Measurements from ENCODE around the gene IVNS1ABP.
"Not testable (repeated sequence)": the region's sequence is repeated elsewhere in the genome, so short reads cannot be mapped to it uniquely, and the experiment has no call there.

Gene IVNS1ABP

DNA sequence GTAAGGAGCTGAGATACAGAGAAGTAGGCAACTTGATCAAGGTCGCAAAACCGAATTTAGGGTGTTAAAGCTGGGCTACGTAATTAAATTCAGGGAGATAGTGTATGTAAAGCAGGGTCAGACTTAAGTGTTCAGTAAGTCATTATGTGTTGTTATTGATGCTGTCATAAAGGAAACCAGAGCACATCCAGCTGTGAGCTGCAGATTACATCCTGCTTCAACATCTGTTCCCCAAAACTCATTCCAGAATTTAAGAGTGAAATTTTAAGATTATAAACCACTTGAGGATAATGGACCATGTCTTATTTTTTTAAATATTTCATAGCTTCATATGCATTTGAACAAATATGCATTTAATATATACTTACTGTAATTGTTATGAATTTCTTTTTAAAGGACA is 49.7 kb downstream of the IVNS1ABP start:
- no peaks in the 10 kb centered on the region for H3K27me3 Mint-ChIP-seq
- H3K4me3 Mint-ChIP-seq: no peak overlapping the region
- H3K4me1 Mint-ChIP-seq: no peaks in the 10 kb centered on the region
- no peaks in the 10 kb centered on the region for H3K36me3 Mint-ChIP-seq (ENCODE audit: low read depth)
- no peak overlapping the region for H3K27ac Mint-ChIP-seq
- DNase-seq: no peak
- no peak for ATAC-seq
- H3K9me3 Mint-ChIP-seq: no peaks in the 10 kb centered on the region

DNA sequence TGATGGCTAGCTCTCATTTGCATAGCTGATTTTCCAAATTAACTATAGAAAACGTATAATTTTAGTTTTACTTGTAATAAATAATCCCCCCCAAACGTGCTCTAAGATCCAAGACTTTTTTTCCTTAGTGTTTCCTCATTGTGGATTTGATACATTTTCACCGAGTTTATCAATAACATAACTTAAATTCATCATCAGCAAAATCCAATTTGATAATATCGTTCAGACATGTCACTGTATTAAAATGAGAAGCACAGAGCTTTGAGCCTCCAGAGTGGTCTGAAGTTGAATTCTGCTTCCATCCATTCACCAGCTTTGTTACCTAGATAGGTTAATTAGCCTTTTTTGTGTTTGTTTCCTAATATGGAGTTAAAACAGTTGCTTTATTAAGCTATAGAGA is 51.7 kb downstream of the IVNS1ABP start:
- ATAC-seq (no peak), DNase-seq (no peak)
- H3K27ac Mint-ChIP-seq: no peak overlapping the region
- no peaks in the 10 kb centered on the region for H3K27me3 Mint-ChIP-seq
- H3K4me3 Mint-ChIP-seq: no peak overlapping the region
- H3K9me3 Mint-ChIP-seq: peaks cover 11% of the 10 kb centered on the region
- H3K4me1 Mint-ChIP-seq: peaks cover 2% of the 10 kb centered on the region
- H3K36me3 Mint-ChIP-seq (ENCODE audit: low read depth): peaks cover 3% of the 10 kb centered on the region

DNA sequence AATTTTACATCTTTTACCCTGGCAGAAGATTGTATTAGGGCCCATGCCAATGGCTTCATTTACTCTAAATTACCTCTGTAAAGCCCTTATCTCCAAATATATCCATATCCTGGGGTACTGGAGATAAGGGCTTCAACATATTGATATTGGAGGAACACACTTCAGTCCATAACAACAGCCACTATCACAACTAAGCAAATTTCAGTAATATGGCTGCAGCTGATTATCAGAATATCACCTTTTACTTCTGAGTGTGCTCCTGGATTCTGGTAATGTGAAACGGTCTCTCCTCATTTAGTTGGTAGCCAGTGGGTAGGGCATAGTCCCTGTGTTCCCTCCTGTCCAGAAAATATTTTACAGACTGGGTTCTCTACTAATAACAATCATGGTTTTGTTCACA is 53.3 kb downstream of the IVNS1ABP start:
- H3K27ac Mint-ChIP-seq: no peak overlapping the region
- no peak for ATAC-seq
- no peaks in the 10 kb centered on the region for H3K27me3 Mint-ChIP-seq
- no peak for DNase-seq
- H3K4me1 Mint-ChIP-seq: peaks cover 2% of the 10 kb centered on the region
- no peak overlapping the region for H3K4me3 Mint-ChIP-seq
- peaks cover 3% of the 10 kb centered on the region for H3K36me3 Mint-ChIP-seq (ENCODE audit: low read depth)
- H3K9me3 Mint-ChIP-seq: peaks cover 15% of the 10 kb centered on the region

DNA sequence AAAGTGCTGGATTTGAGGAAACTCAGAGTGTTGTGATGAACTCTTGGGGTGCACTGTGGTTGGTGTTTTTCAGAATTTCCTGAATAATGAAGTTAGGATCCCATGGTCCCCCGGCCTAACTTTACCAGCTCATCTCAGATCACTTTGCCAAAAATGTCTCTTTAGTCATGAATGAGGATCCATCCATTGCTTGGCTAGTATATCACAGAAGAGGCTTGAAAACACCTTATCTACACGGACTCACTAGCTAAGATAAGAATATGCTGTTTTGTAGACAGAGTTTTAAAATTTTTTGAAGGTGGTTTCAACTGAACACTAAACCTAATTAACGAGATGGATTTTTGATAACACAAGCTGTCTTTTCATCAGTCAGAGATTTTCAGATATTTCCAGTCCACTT is 53.8 kb downstream of the IVNS1ABP start:
- Mint-ChIP-seq H3K9me3 (peaks cover 15% of the 10 kb centered on the region), H3K36me3 (ENCODE audit: low read depth) (peaks cover 3% of the 10 kb centered on the region), H3K4me1 (peaks cover 2% of the 10 kb centered on the region), H3K4me3 (no peak overlapping the region), H3K27ac (no peak overlapping the region), H3K27me3 (no peaks in the 10 kb centered on the region)
- DNase-seq: no peak
- ATAC-seq: no peak

DNA sequence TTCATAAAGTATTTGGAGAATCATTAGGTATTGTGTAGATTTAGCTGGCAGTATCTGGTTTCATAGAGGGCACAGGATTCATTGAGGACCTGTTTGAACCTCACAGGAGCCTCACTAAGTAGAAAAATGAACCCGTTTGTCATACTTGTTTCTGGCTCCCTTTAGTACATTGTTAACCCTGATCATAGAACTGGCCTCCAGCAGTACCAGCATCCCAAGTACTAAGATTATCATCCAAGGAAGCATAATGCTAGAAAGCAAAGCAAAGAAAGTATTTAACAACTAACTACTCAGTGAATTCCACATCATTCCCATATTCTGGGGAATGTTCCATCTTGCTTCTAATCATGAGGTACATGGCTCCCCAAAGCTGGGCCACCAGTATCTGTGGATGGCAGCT is 54.9 kb downstream of the IVNS1ABP start:
- no peak overlapping the region for H3K27ac Mint-ChIP-seq
- peaks cover 3% of the 10 kb centered on the region for H3K36me3 Mint-ChIP-seq (ENCODE audit: low read depth)
- H3K4me3 Mint-ChIP-seq: no peak overlapping the region
- no peaks in the 10 kb centered on the region for H3K27me3 Mint-ChIP-seq
- ATAC-seq (no peak), DNase-seq (no peak)
- H3K4me1 Mint-ChIP-seq: peaks cover 11% of the 10 kb centered on the region
- peaks cover 15% of the 10 kb centered on the region for H3K9me3 Mint-ChIP-seq

DNA sequence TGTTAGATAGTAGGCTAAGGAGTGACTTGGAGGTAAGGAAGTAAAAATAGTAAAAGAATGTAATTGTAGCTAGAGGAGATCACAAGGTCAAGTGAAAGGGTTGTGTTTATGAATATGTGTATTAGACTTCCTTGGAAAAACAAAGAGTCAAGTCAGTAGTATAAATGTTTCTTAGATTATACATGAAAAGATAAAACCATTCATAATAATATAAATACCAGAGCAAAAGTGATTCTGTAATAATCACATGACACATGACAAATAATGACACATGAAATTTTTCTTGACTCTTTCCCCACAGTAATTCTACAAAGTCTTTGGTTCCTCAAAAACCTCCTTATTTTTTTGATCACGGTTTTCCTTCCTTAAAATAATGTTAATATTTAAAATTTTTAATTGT is 56.4 kb downstream of the IVNS1ABP start:
- Mint-ChIP-seq H3K36me3 (ENCODE audit: low read depth) (peaks cover 3% of the 10 kb centered on the region), H3K27me3 (no peaks in the 10 kb centered on the region), H3K27ac (no peak overlapping the region), H3K4me1 (peaks cover 13% of the 10 kb centered on the region), H3K4me3 (no peak overlapping the region), H3K9me3 (peaks cover 15% of the 10 kb centered on the region)
- no peak for DNase-seq
- no peak for ATAC-seq

DNA sequence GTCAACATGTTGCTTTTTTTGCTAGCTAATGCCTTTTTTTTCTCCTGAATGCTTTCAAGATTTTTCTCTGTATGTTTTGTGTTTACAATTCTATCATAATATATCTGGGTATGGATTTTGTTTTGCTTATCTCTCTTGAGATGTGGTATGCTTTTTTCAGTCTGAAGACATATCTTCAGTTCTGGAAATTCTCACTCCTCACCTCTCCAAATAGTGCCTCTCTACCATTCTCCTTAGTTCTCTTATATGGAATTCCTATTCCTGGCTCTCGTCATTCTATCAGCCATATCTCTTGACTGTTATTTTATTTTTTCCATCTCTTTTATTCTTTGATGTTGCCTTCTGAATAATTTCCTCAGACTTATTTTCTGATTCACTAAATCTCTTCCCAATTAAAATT is 58.4 kb downstream of the IVNS1ABP start:
- no peaks in the 10 kb centered on the region for H3K27me3 Mint-ChIP-seq
- ATAC-seq: no peak
- no peak overlapping the region for H3K27ac Mint-ChIP-seq
- H3K36me3 Mint-ChIP-seq (ENCODE audit: low read depth): peaks cover 3% of the 10 kb centered on the region
- peaks cover 13% of the 10 kb centered on the region for H3K4me1 Mint-ChIP-seq
- DNase-seq: no peak
- H3K9me3 Mint-ChIP-seq: peaks cover 19% of the 10 kb centered on the region
- H3K4me3 Mint-ChIP-seq: no peak overlapping the region

DNA sequence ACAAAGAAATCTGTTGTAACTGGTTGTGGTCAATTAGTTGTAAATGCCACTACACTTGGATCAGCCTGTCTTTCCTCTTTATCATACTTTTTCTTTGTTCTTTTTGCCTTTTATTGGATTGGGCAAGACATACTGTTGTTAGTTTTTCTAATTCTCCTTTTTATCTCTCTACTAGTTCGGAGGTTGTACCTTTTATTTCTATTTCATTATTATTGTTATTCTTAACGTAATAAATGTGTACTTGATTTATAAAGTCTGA is 59.2 kb downstream of the IVNS1ABP start:
- DNase-seq (no peak), ATAC-seq (no peak)
- Mint-ChIP-seq H3K4me1 (peaks cover 13% of the 10 kb centered on the region), H3K36me3 (ENCODE audit: low read depth) (peaks cover 3% of the 10 kb centered on the region), H3K4me3 (peak overlapping the region; percentile 21), H3K9me3 (peaks cover 19% of the 10 kb centered on the region), H3K27me3 (no peaks in the 10 kb centered on the region), H3K27ac (no peak overlapping the region)

DNA sequence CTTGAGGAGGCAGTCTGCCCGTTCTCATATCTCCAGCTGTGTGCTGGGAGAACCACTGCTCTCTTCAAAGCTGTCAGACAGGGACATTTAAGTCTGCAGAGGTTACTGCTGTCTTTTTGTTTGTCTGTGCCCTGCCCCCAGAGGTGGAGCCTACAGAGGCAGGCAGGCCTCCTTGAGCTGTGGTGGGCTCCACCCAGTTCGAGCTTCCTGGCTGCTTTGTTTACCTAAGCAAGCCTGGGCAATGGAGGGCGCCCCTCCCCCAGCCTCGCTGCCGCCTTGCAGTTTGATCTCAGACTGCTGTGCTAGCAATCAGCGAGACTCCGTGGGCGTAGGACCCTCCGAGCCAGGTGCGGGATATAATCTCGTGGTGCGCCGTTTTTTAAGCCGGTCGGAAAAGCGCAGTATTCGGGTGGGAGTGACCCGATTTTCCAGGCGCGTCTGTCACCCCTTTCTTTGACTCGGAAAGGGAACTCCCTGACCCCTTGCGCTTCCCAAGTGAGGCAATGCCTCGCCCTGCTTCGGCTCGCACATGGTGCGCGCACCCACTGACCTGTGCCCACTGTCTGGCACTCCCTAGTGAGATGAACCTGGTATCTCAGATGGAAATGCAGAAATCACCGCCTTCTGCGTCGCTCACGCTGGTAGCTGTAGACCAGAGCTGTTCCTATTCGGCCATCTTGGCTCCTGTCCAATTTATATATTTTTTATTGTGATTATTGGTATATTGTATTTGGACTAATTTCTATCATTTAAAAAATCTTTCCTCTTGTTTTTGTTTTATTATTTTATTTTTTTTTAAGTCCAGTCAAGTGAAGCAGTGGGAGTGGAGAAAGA is 59.7 kb downstream of the IVNS1ABP start:
- H3K9me3 Mint-ChIP-seq: peaks cover 19% of the 10 kb centered on the region
- H3K4me3 Mint-ChIP-seq: peak overlapping the region; percentile 21
- not testable (repeated sequence) for H3K27ac Mint-ChIP-seq

DNA sequence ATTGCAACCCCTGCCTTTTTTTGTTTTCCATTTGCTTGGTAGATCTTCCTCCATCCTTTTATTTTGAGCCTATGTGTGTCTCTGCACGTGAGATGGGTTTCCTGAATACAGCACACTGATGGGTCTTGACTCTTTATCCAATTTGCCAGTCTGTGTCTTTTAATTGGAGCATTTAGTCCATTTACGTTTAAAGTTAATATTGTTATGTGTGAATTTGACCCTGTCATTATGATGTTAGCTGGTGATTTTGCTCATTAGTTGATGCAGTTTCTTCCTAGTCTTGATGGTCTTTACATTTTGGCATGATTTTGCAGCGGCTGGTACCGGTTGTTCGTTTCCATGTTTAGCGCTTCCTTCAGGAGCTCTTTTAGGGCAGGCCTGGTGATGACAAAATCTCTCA is 61.4 kb downstream of the IVNS1ABP start:
- not testable (repeated sequence) for H3K4me3 Mint-ChIP-seq; H3K36me3 Mint-ChIP-seq (ENCODE audit: low read depth); H3K9me3 Mint-ChIP-seq; DNase-seq; ATAC-seq; H3K27me3 Mint-ChIP-seq; H3K27ac Mint-ChIP-seq
- peaks cover 10% of the 10 kb centered on the region for H3K4me1 Mint-ChIP-seq

More for the DNA sequence above, 59.7 kb downstream of the IVNS1ABP start:
- ATAC-seq; H3K27me3 Mint-ChIP-seq; H3K36me3 Mint-ChIP-seq (ENCODE audit: low read depth); DNase-seq: not testable (repeated sequence)
- H3K4me1 Mint-ChIP-seq: peaks cover 13% of the 10 kb centered on the region

DNA sequence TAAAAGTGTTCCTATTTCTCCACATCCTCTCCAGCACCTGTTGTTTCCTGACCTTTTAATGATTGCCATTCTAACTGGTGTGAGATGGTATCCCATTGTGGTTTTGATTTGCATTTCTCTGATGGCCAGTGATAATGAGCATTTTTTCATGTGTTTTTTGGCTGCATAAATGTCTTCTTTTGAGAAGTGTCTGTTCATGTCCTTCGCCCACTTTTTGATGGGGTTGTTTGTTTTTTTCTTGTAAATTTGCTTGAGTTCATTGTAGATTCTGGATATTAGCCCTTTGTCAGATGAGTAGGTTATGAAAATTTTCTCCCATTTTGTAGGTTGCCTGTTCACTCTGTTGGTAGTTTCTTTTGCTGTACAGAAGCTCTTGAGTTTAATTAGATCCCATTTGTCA is 64.6 kb downstream of the IVNS1ABP start:
- DNase-seq; H3K4me1 Mint-ChIP-seq; H3K27ac Mint-ChIP-seq; H3K9me3 Mint-ChIP-seq; H3K36me3 Mint-ChIP-seq (ENCODE audit: low read depth); H3K27me3 Mint-ChIP-seq; H3K4me3 Mint-ChIP-seq; ATAC-seq: not testable (repeated sequence)

DNA sequence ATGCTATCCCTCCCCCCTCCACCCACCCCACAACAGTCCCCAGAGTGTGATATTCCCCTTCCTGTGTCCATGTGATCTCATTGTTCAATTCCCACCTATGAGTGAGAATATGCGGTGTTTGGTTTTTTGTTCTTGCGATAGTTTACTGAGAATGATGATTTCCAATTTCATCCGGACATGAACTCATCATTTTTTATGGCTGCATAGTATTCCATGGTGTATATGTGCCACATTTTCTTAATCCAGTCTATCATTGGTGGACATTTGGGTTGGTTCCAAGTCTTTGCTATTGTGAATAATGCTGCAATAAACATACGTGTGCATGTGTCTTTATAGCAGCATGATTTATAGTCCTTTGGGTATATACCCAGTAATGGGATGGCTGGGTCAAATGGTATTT is 65.1 kb downstream of the IVNS1ABP start:
- H3K36me3 Mint-ChIP-seq (ENCODE audit: low read depth); H3K27ac Mint-ChIP-seq; H3K9me3 Mint-ChIP-seq; H3K4me3 Mint-ChIP-seq; ATAC-seq; H3K4me1 Mint-ChIP-seq; H3K27me3 Mint-ChIP-seq; DNase-seq: not testable (repeated sequence)

DNA sequence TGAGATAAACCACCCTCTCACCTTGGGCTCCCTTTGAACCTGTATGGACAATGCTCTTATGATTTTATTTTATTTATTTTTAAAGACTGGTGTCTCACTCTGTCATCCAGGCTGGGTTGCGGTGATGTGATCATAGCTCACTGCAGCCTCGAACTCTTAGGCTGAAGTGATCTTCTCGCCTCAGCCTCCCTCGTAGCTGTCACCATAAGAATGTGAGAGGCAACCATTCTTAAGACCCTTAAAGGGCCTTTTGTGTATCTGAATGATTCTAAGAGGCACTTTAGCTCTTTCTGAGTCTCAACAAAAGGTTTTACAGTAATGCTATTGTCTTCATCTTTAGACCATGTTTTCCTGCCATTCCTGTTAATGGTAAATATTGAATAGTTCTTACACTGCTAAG is 67.0 kb downstream of the IVNS1ABP start:
- no peaks in the 10 kb centered on the region for H3K36me3 Mint-ChIP-seq (ENCODE audit: low read depth)
- H3K9me3 Mint-ChIP-seq: peaks cover 4% of the 10 kb centered on the region
- DNase-seq: no peak
- H3K4me1 Mint-ChIP-seq: peaks cover 5% of the 10 kb centered on the region
- H3K27ac Mint-ChIP-seq: no peak overlapping the region
- no peaks in the 10 kb centered on the region for H3K27me3 Mint-ChIP-seq
- no peak overlapping the region for H3K4me3 Mint-ChIP-seq
- no peak for ATAC-seq

DNA sequence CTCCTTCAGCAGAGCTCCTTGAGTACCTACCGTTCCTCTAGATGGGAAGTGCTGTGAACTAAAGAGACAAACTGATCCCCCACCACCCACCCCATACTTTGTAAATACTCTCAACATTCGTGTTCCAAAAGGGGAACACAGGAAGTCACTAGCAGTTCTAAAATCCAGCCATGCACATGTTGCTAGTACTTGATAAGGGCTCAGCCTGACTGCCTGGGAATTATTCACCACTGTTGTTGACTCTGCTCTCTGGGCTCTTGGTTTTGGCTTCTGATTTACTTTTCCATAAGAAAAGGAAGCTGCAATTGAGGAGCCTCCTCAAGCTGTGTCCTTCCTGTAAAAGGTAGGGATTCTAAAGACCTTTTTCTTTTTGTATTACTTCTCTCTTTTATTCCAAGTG is 67.5 kb downstream of the IVNS1ABP start:
- peaks cover 7% of the 10 kb centered on the region for H3K4me1 Mint-ChIP-seq
- H3K27me3 Mint-ChIP-seq: no peaks in the 10 kb centered on the region
- no peaks in the 10 kb centered on the region for H3K9me3 Mint-ChIP-seq
- no peak overlapping the region for H3K4me3 Mint-ChIP-seq
- DNase-seq (no peak), ATAC-seq (no peak)
- no peak overlapping the region for H3K27ac Mint-ChIP-seq
- H3K36me3 Mint-ChIP-seq (ENCODE audit: low read depth): no peaks in the 10 kb centered on the region
